ENCODE results near the gene MAP3K8.
"Not testable (repeated sequence)": the region's sequence is repeated elsewhere in the genome, so short reads cannot be mapped to it uniquely, and the experiment has no call there.

MAP3K8 gene

DNA sequence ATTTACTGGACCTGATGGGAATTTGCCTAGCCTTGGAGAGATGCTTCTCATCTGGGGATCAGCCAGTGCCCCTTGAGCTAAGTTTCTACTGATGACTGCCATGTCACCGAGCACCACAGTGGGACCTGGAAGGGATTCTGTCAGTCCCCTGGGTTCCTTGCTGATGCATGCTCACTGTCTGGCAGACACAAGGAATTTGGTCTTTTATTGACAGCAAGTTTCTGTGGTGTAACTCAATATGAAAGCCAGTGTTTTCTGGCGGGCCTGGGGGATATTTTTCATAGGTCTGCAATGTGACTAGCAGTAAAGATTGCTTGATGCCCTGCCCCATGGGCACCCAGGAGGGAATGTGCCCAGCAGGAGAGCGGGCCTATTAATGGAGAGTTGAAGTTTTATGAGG, 30.7 kb downstream of the MAP3K8 start:
- WGBS, 2 experiments, result 90% methylated on average over 3 of the region's 3 CpGs
- Histone ChIP-seq H3K4me3 (ENCODE audit: insufficient read depth, low read depth, low read length) (no peak overlapping the region), H3K9me3 (ENCODE audit: control insufficient read depth, low read length) (no peaks in the 10 kb centered on the region), H3K36me3 (ENCODE audit: control insufficient read depth, insufficient read depth, low read length) (no peaks in the 10 kb centered on the region), H3K4me1 (ENCODE audit: control insufficient read depth, insufficient read depth, low read length) (no peaks in the 10 kb centered on the region), H3K27me3 (ENCODE audit: control insufficient read depth, insufficient read depth, low read length, poor library complexity, severe bottlenecking) (no peaks in the 10 kb centered on the region), H3K27ac (ENCODE audit: insufficient read depth, low read depth, low read length, poor library complexity, severe bottlenecking) (no peak overlapping the region)

DNA sequence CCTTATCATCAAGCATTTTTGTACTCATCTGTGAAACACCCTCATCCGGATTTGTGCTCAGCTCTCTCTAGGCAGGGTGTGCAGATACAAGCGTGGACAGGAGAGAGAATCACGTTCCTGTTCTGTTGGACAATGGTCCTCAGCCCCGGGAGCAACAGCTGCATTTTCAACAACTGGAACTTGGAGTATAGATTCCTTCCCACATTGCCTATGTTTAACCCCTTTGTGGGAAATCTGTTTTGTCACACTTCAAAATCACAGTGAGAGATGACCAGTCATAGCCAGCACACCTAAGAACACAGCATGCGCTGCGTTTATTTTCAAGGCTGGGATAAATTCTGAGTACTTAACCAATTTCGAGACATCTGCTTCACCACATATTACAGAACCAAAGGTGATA, 32.5 kb downstream of the MAP3K8 start:
- H3K27ac ChIP-seq (ENCODE audit: insufficient read depth, low read depth, low read length, poor library complexity, severe bottlenecking), result no peak overlapping the region
- H3K27me3 ChIP-seq (ENCODE audit: control insufficient read depth, insufficient read depth, low read length, poor library complexity, severe bottlenecking), result no peaks in the 10 kb centered on the region
- no peaks in the 10 kb centered on the region for H3K4me1 ChIP-seq (ENCODE audit: control insufficient read depth, insufficient read depth, low read length)
- H3K36me3 ChIP-seq (ENCODE audit: control insufficient read depth, insufficient read depth, low read length), result no peaks in the 10 kb centered on the region
- no peak overlapping the region for H3K4me3 ChIP-seq (ENCODE audit: insufficient read depth, low read depth, low read length)
- no peaks in the 10 kb centered on the region for H3K9me3 ChIP-seq (ENCODE audit: control insufficient read depth, low read length)
- WGBS, 2 experiments, result 85 to 88% methylated on average over 7 of the region's 7 CpGs

DNA sequence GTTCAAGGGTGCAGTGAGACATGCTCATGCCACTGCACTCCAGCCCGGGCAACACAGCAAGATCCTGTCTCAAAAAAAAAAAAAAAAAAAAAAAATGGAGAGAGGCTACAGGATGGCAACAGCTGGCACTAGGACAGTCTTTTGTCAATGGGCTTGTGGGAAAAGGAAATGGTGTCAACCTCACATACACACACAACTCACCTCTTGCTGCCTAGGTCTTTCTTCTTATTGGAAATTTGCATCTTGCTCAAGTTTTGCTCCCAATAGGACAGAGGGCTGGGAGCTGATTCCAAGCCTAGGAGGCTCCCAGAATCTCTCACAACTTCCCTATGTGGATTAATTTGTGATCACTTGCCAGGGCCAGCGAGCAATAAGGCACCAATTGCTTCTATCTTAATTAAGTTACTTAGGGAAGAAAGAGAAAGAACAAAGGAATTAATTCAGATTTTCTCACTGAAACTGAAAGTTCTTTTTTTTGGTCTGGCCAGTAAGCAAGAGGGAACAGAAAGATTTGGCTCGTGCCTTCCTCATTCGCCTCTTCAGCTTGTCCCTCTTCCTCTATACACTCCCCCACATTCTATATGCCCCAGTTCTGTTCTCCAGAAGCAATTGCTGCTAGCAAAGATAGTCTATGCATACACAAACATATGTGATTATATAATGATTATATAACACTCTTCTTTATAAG, 33.8 kb downstream of the MAP3K8 start:
- Histone ChIP-seq H3K9me3 (ENCODE audit: control insufficient read depth, low read length) (no peaks in the 10 kb centered on the region), H3K36me3 (ENCODE audit: control insufficient read depth, insufficient read depth, low read length) (no peaks in the 10 kb centered on the region), H3K4me3 (ENCODE audit: insufficient read depth, low read depth, low read length) (no peak overlapping the region), H3K4me1 (ENCODE audit: control insufficient read depth, insufficient read depth, low read length) (no peaks in the 10 kb centered on the region), H3K27ac (ENCODE audit: insufficient read depth, low read depth, low read length, poor library complexity, severe bottlenecking) (no peak overlapping the region), H3K27me3 (ENCODE audit: control insufficient read depth, insufficient read depth, low read length, poor library complexity, severe bottlenecking) (no peaks in the 10 kb centered on the region)
- 90 to 97% methylated on average over 4 of the region's 4 CpGs for WGBS, 2 experiments

DNA sequence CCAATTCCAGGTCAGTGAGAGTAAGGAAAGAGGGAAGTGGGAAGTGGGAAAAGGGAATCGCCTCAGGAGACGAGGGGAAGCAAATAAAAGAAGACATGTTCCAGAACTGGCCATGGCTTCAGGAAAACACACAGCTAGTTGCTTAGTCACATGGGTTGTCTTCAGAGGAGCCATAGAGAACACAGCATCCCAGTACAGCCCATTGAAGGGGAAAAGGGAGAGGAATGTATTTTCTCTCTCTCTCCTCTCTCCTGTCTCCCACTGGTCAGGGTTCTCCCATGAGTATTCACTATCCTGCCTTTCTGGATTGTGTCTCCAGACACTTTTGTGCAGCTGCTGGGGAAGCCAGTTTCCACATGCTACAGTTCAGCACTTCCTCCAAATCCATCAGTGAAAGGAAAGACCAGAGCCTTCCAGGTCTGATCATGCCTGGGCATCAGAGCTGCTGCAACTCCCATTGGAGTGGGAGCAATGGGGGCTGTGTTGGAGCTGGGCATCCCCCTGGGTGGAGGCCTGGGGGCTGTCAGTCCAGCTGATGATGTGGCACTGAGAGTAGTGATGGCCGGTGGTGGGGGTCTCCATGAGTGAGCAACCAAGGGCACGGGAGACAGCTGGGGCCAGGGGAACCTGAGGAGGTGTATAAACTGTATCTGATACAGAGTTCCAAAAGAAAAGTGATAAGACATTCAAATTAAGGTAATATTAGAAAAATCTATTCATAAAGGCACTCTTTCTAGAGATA, 38.6 kb downstream of the MAP3K8 start:
- Histone ChIP-seq H3K4me1 (ENCODE audit: control insufficient read depth, insufficient read depth, low read length) (no peaks in the 10 kb centered on the region), H3K9me3 (ENCODE audit: control insufficient read depth, low read length) (no peaks in the 10 kb centered on the region), H3K27me3 (ENCODE audit: control insufficient read depth, insufficient read depth, low read length, poor library complexity, severe bottlenecking) (no peaks in the 10 kb centered on the region), H3K27ac (ENCODE audit: insufficient read depth, low read depth, low read length, poor library complexity, severe bottlenecking) (no peak overlapping the region), H3K36me3 (ENCODE audit: control insufficient read depth, insufficient read depth, low read length) (no peaks in the 10 kb centered on the region), H3K4me3 (ENCODE audit: insufficient read depth, low read depth, low read length) (no peak overlapping the region)
- WGBS, 2 experiments, result 90 to 92% methylated on average over 4 of the region's 4 CpGs

DNA sequence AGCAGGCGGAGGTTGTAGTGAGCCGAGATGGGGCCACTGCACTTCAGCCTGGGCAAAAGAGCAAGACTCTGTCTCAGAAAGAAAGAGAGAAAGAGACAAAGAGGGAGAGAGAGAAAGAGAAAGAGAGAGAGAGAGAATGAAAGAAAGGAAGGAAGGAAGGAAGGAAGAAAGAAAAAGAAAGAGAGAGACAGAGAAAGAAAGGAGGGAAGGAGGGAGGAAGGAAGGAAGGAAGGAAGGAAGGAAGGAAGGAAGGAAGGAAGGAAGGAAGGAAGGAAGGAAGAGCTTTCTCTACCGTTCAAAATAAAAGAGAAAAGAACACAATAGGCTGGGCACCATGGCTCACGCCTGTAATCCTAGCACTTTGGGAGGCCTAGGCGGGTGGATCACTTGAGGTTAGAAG, 41.5 kb downstream of the MAP3K8 start:
- not testable (repeated sequence) for H3K4me3 ChIP-seq (ENCODE audit: insufficient read depth, low read depth, low read length); H3K36me3 ChIP-seq (ENCODE audit: control insufficient read depth, insufficient read depth, low read length); H3K27me3 ChIP-seq (ENCODE audit: control insufficient read depth, insufficient read depth, low read length, poor library complexity, severe bottlenecking); H3K9me3 ChIP-seq (ENCODE audit: control insufficient read depth, low read length); H3K4me1 ChIP-seq (ENCODE audit: control insufficient read depth, insufficient read depth, low read length); H3K27ac ChIP-seq (ENCODE audit: insufficient read depth, low read depth, low read length, poor library complexity, severe bottlenecking)
- WGBS, 2 experiments, result 70 to 75% methylated on average over 5 of the region's 5 CpGs

DNA sequence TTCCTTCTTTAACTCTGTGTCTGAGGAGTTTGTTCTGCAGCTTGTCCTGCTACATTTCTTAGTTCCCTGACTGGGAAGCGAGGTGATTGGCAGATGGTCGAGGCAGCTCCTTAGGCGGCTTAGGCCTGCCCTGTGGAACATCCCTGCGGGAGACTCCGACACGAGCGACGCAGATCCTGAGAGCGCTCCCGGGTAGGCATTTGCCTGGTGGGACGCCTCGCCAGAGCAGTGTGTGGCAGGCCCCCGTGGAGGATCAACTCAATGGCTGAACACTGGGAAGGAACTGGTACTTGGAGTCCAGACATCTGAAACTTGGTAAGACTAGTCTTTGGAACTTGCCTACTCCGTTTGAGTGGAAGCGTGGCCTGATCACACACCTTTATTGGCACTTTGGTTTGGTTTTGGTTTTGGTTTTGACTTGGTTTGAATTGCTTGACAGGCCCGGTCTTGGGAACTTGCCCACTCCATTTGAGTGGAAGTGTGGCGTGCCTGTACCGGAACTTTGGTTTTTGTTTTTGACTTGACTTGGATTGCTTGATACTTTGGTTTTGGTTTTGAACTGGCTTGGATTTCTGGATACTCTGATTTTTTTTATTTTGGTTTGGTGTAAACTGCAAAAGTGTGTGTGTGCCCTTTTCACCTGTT, 42.6 kb downstream of the MAP3K8 start:
- Histone ChIP-seq H3K9me3 (ENCODE audit: control insufficient read depth, low read length) (no peaks in the 10 kb centered on the region), H3K27me3 (ENCODE audit: control insufficient read depth, insufficient read depth, low read length, poor library complexity, severe bottlenecking) (no peaks in the 10 kb centered on the region), H3K36me3 (ENCODE audit: control insufficient read depth, insufficient read depth, low read length) (no peaks in the 10 kb centered on the region), H3K4me3 (ENCODE audit: insufficient read depth, low read depth, low read length) (no peak overlapping the region), H3K4me1 (ENCODE audit: control insufficient read depth, insufficient read depth, low read length) (no peaks in the 10 kb centered on the region), H3K27ac (ENCODE audit: insufficient read depth, low read depth, low read length, poor library complexity, severe bottlenecking) (no peak overlapping the region)
- 88 to 90% methylated on average over 18 of the region's 18 CpGs for WGBS, 2 experiments

DNA sequence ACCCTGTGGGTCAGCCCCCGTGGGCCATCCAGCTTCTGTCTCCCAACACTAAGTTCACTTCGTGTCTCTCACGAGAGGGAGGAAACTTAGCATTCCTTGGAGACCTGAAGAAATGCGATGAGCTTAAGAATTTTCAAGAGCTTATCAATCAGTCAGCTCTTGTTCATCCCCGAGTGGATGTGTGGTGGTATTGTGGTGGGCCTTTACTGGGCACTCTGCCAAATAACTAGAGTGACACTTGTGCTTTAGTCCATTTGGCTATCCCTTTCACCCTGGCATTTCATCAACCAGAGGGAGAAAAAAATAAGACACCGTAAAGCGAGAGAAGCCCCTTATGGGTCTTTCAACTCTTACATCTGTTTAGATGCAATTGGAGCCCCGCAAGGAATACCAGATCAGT, 45.5 kb downstream of the MAP3K8 start:
- H3K9me3 ChIP-seq (ENCODE audit: control insufficient read depth, low read length); H3K4me3 ChIP-seq (ENCODE audit: insufficient read depth, low read depth, low read length); H3K4me1 ChIP-seq (ENCODE audit: control insufficient read depth, insufficient read depth, low read length); H3K36me3 ChIP-seq (ENCODE audit: control insufficient read depth, insufficient read depth, low read length); H3K27ac ChIP-seq (ENCODE audit: insufficient read depth, low read depth, low read length, poor library complexity, severe bottlenecking); H3K27me3 ChIP-seq (ENCODE audit: control insufficient read depth, insufficient read depth, low read length, poor library complexity, severe bottlenecking): not testable (repeated sequence)
- 80 to 81% methylated on average over 7 to 8 of the region's 8 CpGs for WGBS, 2 experiments

DNA sequence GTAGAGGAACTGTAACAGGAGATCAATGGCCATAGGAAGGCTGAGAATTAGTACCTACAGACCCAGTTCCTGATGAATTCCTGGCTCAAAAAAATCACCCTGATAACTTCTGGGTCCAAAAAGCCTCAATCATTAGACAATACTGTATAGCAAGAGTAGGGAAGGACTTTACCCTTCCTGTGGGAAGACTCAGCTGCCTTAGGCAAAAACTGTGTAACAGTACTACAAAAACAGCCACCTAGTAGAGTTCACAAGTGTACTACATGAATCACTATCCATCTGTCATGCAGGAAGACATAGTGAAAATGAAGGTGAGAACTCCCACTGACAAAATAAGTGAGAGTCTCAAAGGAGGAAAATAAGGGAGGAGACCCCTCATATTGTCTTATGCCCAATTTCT, 47.6 kb downstream of the MAP3K8 start:
- Histone ChIP-seq H3K9me3 (ENCODE audit: control insufficient read depth, low read length) (no peaks in the 10 kb centered on the region), H3K27ac (ENCODE audit: insufficient read depth, low read depth, low read length, poor library complexity, severe bottlenecking) (no peak overlapping the region), H3K4me1 (ENCODE audit: control insufficient read depth, insufficient read depth, low read length) (no peaks in the 10 kb centered on the region), H3K27me3 (ENCODE audit: control insufficient read depth, insufficient read depth, low read length, poor library complexity, severe bottlenecking) (no peaks in the 10 kb centered on the region), H3K4me3 (ENCODE audit: insufficient read depth, low read depth, low read length) (no peak overlapping the region), H3K36me3 (ENCODE audit: control insufficient read depth, insufficient read depth, low read length) (no peaks in the 10 kb centered on the region)

DNA sequence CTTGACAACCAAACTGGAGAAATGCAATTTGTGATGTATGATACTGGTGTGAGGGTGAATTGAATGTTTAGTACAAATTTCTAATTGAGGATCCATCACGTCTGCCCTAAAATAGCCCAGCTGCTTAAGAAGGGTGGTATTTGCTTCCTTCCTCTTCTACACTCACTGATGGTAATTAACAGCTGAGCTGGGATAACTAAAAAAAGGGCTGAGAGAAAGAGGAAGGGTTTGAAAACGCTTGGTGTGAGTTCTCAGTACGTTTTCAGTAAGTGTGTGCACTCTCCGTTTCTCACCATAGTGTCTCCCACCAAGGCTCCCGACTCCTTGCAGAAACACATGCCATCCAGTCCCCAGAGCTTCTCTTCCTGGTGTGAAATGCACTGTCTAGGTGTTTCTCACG, 54.3 kb downstream of the MAP3K8 start:
- Histone ChIP-seq H3K4me1 (ENCODE audit: control insufficient read depth, insufficient read depth, low read length) (no peaks in the 10 kb centered on the region), H3K4me3 (ENCODE audit: insufficient read depth, low read depth, low read length) (no peak overlapping the region), H3K27ac (ENCODE audit: insufficient read depth, low read depth, low read length, poor library complexity, severe bottlenecking) (no peak overlapping the region), H3K9me3 (ENCODE audit: control insufficient read depth, low read length) (no peaks in the 10 kb centered on the region), H3K27me3 (ENCODE audit: control insufficient read depth, insufficient read depth, low read length, poor library complexity, severe bottlenecking) (no peaks in the 10 kb centered on the region), H3K36me3 (ENCODE audit: control insufficient read depth, insufficient read depth, low read length) (no peaks in the 10 kb centered on the region)
- 84 to 87% methylated on average over 6 of the region's 6 CpGs for WGBS, 2 experiments

DNA sequence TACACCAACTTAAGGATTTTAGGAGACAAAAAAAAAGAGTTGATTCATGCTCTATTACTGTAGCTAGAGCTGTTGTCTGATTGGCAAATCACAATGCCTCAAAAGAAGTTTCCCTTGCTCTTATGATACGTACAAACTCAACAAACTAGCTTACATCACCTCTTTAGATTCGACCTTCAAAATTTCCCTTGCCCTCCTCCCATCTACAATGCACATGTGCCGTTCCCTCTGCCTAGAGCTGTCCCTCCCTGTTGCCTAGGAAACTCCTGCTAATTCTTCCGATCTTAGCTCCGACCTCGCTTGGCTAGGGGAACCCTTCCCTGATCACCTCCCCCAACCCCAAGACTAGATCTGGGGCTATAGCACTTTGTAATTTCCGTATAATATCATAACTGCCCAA, 55.4 kb downstream of the MAP3K8 start:
- Histone ChIP-seq H3K27me3 (ENCODE audit: control insufficient read depth, insufficient read depth, low read length, poor library complexity, severe bottlenecking) (no peaks in the 10 kb centered on the region), H3K4me3 (ENCODE audit: insufficient read depth, low read depth, low read length) (no peak overlapping the region), H3K4me1 (ENCODE audit: control insufficient read depth, insufficient read depth, low read length) (no peaks in the 10 kb centered on the region), H3K27ac (ENCODE audit: insufficient read depth, low read depth, low read length, poor library complexity, severe bottlenecking) (no peak overlapping the region), H3K36me3 (ENCODE audit: control insufficient read depth, insufficient read depth, low read length) (no peaks in the 10 kb centered on the region), H3K9me3 (ENCODE audit: control insufficient read depth, low read length) (no peaks in the 10 kb centered on the region)
- WGBS, 2 experiments, result 66 to 67% methylated on average over 7 of the region's 7 CpGs
